WTC11 (cell line): ENCODE results near the gene C19orf73. TPM values are rescaled to one million over a fixed set of nuclear protein-coding genes. Genes with fewer than 3 reads are reported as not detected.

Source experiments
- ATAC-seq: fragments of 200-7000 bp; cut with Tn5 transposase; 2 replicates; pipeline ENCODE4 v1.10.0; 2021; ENCODE audit warnings: mild to moderate bottlenecking, moderate library complexity
- CTCF ChIA-PET: fragments of 300-600 bp; sonication (Branson Sonifier 250); formaldehyde crosslinking; loops from one replicate; lab custom pipeline; 2021; ENCODE audit warnings: antibody characterized with exemption; lab: Charles Lee
- POLR2A ChIA-PET: fragments of 350-600 bp; sonication (Branson Sonifier 250); formaldehyde crosslinking; loops from one replicate; lab custom pipeline; 2021; ENCODE audit warnings: antibody characterized with exemption; lab: Charles Lee
- DNase-seq: peaks from one replicate; pipeline ENCODE4 v3.0.0; 2021; ENCODE audit warnings: low spot score
- H3K27ac Mint-ChIP-seq: 2 replicates; pipeline ENCODE4 v1.8.0; 2021; ENCODE audit warnings: mixed read lengths
- H3K27me3 Mint-ChIP-seq: 2 replicates; pipeline ENCODE4 v1.8.0; 2021; ENCODE audit warnings: low read depth, mild to moderate bottlenecking, moderate library complexity, mixed read lengths
- H3K36me3 Mint-ChIP-seq: 2 replicates; pipeline ENCODE4 v1.8.0; 2021; ENCODE audit warnings: mixed read lengths
- H3K4me1 Mint-ChIP-seq: 2 replicates; pipeline ENCODE4 v1.8.0; 2022; ENCODE audit warnings: mixed read lengths
- H3K4me3 Mint-ChIP-seq: 2 replicates; pipeline ENCODE4 v1.8.0; 2021; ENCODE audit warnings: mild to moderate bottlenecking, moderate library complexity, mixed read lengths
- H3K9me3 Mint-ChIP-seq: 2 replicates; pipeline ENCODE4 v1.8.0; 2021; ENCODE audit warnings: mixed read lengths
- ATF1 ChIP-seq: sonication (generic); formaldehyde crosslinking; IDR thresholded peaks from 2 replicates; pipeline ENCODE4 v1.8.1; 2023; ENCODE audit warnings: mild to moderate bottlenecking, moderate library complexity, missing genetic modification reagents
- CTCF ChIP-seq: fragments of 200-600 bp; IDR thresholded peaks from 2 replicates; pipeline ENCODE4 v1.8.0; 2022; ENCODE audit warnings: antibody characterized with exemption
- E2F5 ChIP-seq: sonication (generic); formaldehyde crosslinking; IDR thresholded peaks from 2 replicates; pipeline ENCODE4 v1.8.1; 2022; ENCODE audit warnings: mild to moderate bottlenecking, moderate library complexity, missing genetic modification reagents
- EMX1 ChIP-seq: fragments of 250-450 bp; sonication (Bioruptor Pico); IDR thresholded peaks from 2 replicates; pipeline ENCODE4 v1.8.0; 2021; ENCODE audit warnings: mild to moderate bottlenecking
- ERG ChIP-seq: fragments of 250-450 bp; sonication (Bioruptor Pico); IDR thresholded peaks from 2 replicates; pipeline ENCODE4 v1.8.0; 2021; ENCODE audit warnings: mild to moderate bottlenecking
- ETV6 ChIP-seq: sonication (generic); formaldehyde crosslinking; IDR thresholded peaks from 2 replicates; pipeline ENCODE4 v1.8.1; 2022; ENCODE audit warnings: mild to moderate bottlenecking, missing genetic modification reagents
- FOXK1 ChIP-seq: sonication (generic); formaldehyde crosslinking; IDR thresholded peaks from 2 replicates; pipeline ENCODE4 v1.8.0; 2022; ENCODE audit warnings: mild to moderate bottlenecking, moderate library complexity, missing genetic modification reagents
- FOXP4 ChIP-seq: sonication (generic); formaldehyde crosslinking; IDR thresholded peaks from 2 replicates; pipeline ENCODE4 v1.8.0; 2022; ENCODE audit warnings: mild to moderate bottlenecking, missing genetic modification reagents
- GABPB1 ChIP-seq: sonication (generic); formaldehyde crosslinking; IDR thresholded peaks from 2 replicates; pipeline ENCODE4 v1.8.1; 2023; ENCODE audit warnings: mild to moderate bottlenecking, missing genetic modification reagents
- IRF2 ChIP-seq: sonication (generic); formaldehyde crosslinking; IDR thresholded peaks from 2 replicates; pipeline ENCODE4 v1.8.0; 2022; ENCODE audit warnings: low read depth, missing genetic modification reagents, borderline replicate concordance
- MLX ChIP-seq: sonication (generic); formaldehyde crosslinking; IDR thresholded peaks from 2 replicates; pipeline ENCODE4 v1.8.1; 2023; ENCODE audit warnings: mild to moderate bottlenecking, missing genetic modification reagents, moderate library complexity
- NFE2L1 ChIP-seq: sonication (generic); formaldehyde crosslinking; IDR thresholded peaks from 2 replicates; pipeline ENCODE4 v1.8.1; 2023; ENCODE audit warnings: missing genetic modification reagents
- NR3C1 ChIP-seq: sonication (generic); formaldehyde crosslinking; conservative IDR thresholded peaks from 2 replicates; pipeline ENCODE4 v1.8.1; 2023; ENCODE audit warnings: low read depth, mild to moderate bottlenecking, missing genetic modification reagents
- PRDM15 ChIP-seq: sonication (generic); formaldehyde crosslinking; IDR thresholded peaks from 2 replicates; pipeline ENCODE4 v1.8.0; 2022; ENCODE audit warnings: missing genetic modification reagents
- RORB ChIP-seq: fragments of 250-450 bp; sonication (Bioruptor Pico); IDR thresholded peaks from 2 replicates; pipeline ENCODE4 v1.9.0; 2021; ENCODE audit warnings: mild to moderate bottlenecking
- SP1 ChIP-seq: sonication (generic); formaldehyde crosslinking; conservative IDR thresholded peaks from 2 replicates; pipeline ENCODE4 v1.8.1; 2022; ENCODE audit warnings: missing genetic modification reagents
- STAT6 ChIP-seq: sonication (generic); formaldehyde crosslinking; conservative IDR thresholded peaks from 2 replicates; pipeline ENCODE4 v1.8.1; 2023; ENCODE audit warnings: mild to moderate bottlenecking, low read depth, missing genetic modification reagents, moderate library complexity
- ZNF232 ChIP-seq: sonication (generic); formaldehyde crosslinking; IDR thresholded peaks from 2 replicates; pipeline ENCODE4 v1.8.0; 2022; ENCODE audit warnings: mild to moderate bottlenecking, missing genetic modification reagents
- ZNF423 ChIP-seq: fragments of 250-450 bp; sonication (Bioruptor Pico); IDR thresholded peaks from 2 replicates; pipeline ENCODE4 v2.1.2; 2022; ENCODE audit warnings: mild to moderate bottlenecking, moderate library complexity
- total RNA-seq: library from RNA; stranded (reverse); gene quantifications from 3 replicates; pipeline ENCODE4 v1.2.3, GENCODE V29; 2021

Gene C19orf73
- total RNA-seq, 1 experiment from 2014 or later: 3.2 TPM

GRCh38 chr19:49152119-49152550 lies 33.2 kb upstream of the C19orf73 start:
- ChIA-PET CTCF (interaction anchor here (0.9 to 7.9 kb wide), 5 partner anchors 19 to 324 kb away, joined by 3 to 98 read pairs (median 8); no protein-coding TSS in a partner anchor), POLR2A (interaction anchor here (0.6 to 1.3 kb wide), 2 partner anchors 47 to 327 kb away, joined by 3 read pairs; no protein-coding TSS in a partner anchor)
- Mint-ChIP-seq H3K27me3 (peaks cover 66% of the 10 kb centered on the region), H3K4me3 (peak overlapping the region; percentile 92), H3K27ac (no peak overlapping the region), H3K36me3 (peaks cover 9% of the 10 kb centered on the region; the same call in 1 of the 2 replicates), H3K4me1 (peaks cover 31% of the 10 kb centered on the region), H3K9me3 (peaks cover 14% of the 10 kb centered on the region)
- no peak for ATAC-seq
- DNase-seq: peak; percentile 40
- no peak for TF ChIP-seq RORB (CRISPR knock-in tag)

GRCh38 chr19:49151267-49152118 lies 32.5 kb upstream of the C19orf73 start:
- H3K36me3 Mint-ChIP-seq: peaks cover 9% of the 10 kb centered on the region
- DNase-seq (peak; percentile 99), ATAC-seq (peak; percentile 54)
- CTCF ChIA-PET: interaction anchor here (0.5 to 7.9 kb wide), 14 partner anchors 12 to 325 kb away, joined by 3 to 98 read pairs (median 4); partner anchors contain the start of genes GYS1, RUVBL2 and TEAD2
- H3K27me3 Mint-ChIP-seq: peaks cover 65% of the 10 kb centered on the region
- POLR2A ChIA-PET: interaction anchor here (0.6 to 1.3 kb wide), 3 partner anchors 18 to 328 kb away, joined by 3 to 6 read pairs (median 3); no protein-coding TSS in a partner anchor
- peaks cover 37% of the 10 kb centered on the region for H3K4me1 Mint-ChIP-seq
- H3K27ac Mint-ChIP-seq: peak overlapping the region; percentile 73; the same call in 1 of the 2 replicates
- H3K4me3 Mint-ChIP-seq: peak overlapping the region; percentile 92
- H3K9me3 Mint-ChIP-seq: peaks cover 14% of the 10 kb centered on the region
- no peak for TF ChIP-seq CTCF
- no peak for TF ChIP-seq ZNF423 (CRISPR knock-in tag)
- TF ChIP-seq NFE2L1: peak; percentile 60; the same call in 1 of the 2 replicates
- peak; percentile 98 for TF ChIP-seq SP1 (CRISPR knock-in tag)
- peak; percentile 69; the same call in 1 of the 2 replicates for TF ChIP-seq FOXK1 (CRISPR knock-in tag)
- peak; percentile 75; the same call in 1 of the 2 replicates for TF ChIP-seq ETV6
- TF ChIP-seq E2F5: no peak
- no peak for TF ChIP-seq IRF2
- TF ChIP-seq ERG (CRISPR knock-in tag): no peak
- no peak for TF ChIP-seq PRDM15
- TF ChIP-seq STAT6 (CRISPR knock-in tag): no peak
- no peak for TF ChIP-seq ATF1
- TF ChIP-seq ZNF232 (CRISPR knock-in tag): 0 out of 2 replicates have a peak, but pooled peaks have one; percentile 43
- TF ChIP-seq MLX: no peak
- 0 out of 2 replicates have a peak, but pooled peaks have one; percentile 67 for TF ChIP-seq FOXP4 (CRISPR knock-in tag)
- TF ChIP-seq EMX1 (CRISPR knock-in tag): 0 out of 2 replicates have a peak, but pooled peaks have one; percentile 39
- no peak for TF ChIP-seq GABPB1
- no peak for TF ChIP-seq NR3C1
